Activated CD8-positive, alpha-beta memory T cell treated with anti-CD3 and anti-CD28 coated beads for 4 hours (primary cell): ENCODE data around the gene ZNF428.
"Not testable (repeated sequence)": the region's sequence is repeated elsewhere in the genome, so short reads cannot be mapped to it uniquely, and the experiment has no call there.

Experiments used
- DNase-seq, 2 donors: peaks; one replicate each; pipeline ENCODE4 v3.0.0-alpha.2; 2020; ENCODE audit warnings: low read depth in 2 of 2

ZNF428 gene, protein sequence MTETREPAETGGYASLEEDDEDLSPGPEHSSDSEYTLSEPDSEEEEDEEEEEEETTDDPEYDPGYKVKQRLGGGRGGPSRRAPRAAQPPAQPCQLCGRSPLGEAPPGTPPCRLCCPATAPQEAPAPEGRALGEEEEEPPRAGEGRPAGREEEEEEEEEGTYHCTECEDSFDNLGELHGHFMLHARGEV

DNA sequence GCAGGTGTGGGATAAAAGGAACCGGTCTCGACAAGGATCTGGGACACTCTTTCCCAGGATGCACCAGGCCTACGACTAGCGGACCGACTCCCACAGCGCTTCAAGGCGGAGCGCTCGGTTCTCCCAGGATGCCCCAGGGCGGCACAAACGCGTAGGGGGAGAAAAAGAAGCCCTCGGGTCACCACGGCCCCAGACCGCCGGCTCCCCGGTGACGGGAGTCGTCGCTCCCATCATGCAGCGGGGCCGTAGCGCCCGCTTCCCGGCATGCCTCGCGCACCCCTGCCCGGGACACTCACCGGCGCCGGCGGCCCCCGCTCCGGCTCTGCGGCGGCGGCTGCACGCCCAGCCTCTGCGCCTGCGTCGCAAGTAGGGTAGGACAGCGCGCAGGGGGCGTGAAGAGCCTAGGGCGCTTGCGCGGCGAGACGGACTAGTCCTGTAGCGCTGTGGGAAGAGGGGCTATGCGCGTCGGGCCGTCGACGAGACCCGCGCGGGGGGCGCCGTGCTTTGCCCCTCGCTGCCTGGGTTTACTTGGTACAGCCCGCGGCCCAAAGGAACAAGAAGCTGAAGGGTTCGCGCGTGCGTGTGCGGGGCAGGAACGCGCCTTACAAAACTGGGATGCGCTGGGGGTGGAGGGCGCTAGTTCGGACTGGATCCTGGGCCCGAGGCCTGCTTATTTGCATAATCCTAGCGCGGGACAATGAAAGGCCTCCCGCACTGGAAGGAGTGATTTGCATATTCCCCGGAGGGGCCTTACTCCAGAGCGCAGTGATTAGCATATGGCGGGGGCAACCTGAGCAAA is at the start of gene ZNF428:
Gene ZNF428 (minus strand): TSS at position 368 of the 799 bp plus-strand sequence. CDS start 5,325 bp downstream, outside the sequence.
- peak; percentile 70 to 78 for DNase-seq

DNA sequence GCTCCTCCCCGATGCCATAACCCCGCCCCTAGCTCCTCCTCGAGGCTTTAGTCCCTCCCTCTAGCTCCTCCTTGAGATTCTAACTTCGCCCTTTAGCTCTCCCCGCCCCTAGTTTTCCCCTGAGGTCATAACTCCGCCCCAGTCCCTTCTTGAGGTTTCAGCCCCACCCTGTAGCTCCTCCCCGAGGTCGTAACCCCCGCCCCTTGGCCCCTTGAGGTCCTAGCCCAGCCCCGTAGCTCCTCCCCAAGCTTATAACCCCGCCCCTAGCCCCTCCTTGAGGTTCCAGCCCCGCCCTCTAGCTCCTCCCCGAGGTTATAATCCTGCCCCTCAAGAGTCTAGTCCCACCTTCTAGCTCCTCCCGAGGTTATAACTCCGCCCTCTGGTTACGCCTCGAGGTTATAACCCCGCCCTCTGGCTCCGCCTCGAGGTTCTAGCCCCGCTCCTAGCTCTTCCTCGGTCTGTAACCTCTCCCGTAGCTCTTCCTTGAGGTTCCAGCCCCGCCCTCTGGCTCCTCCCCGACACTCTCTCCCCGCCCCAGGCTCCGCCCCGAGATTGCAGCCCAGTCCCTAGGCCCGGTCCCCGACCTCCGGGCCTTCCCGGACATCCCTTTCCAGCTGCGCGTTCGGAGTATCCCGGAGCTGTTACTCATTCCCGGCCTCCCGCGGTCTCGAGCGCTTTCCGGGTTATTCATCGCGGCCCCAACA is 49.1 kb upstream of the ZNF428 start:
- DNase-seq, result peak; percentile 75 to 92

DNA sequence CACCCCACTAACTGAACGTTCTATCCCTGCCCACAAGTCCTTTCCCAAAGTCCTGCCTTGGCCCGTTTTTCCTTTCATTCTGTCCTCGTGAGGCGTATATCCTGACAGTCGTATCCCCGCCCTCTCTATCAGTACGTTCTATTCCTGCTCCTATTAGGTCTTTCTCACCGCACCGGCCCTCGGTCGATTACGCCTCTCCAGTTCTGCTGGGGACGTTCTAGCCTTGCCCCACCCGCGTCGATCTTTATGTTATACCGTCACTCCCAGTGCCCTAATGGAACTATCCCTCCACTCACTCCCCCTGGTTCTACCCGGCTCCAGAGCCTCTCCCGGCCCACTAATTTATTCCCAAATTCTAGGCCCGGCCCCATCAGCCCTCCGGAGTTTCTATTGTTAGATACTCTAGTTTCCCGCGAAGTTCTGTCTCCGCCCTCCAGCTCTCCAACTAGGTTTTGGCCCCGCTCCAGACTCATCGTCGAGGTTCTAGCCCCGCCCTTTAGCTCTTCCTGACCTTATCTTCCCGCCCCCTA is 48.5 kb upstream of the ZNF428 start:
- no peak for DNase-seq

DNA sequence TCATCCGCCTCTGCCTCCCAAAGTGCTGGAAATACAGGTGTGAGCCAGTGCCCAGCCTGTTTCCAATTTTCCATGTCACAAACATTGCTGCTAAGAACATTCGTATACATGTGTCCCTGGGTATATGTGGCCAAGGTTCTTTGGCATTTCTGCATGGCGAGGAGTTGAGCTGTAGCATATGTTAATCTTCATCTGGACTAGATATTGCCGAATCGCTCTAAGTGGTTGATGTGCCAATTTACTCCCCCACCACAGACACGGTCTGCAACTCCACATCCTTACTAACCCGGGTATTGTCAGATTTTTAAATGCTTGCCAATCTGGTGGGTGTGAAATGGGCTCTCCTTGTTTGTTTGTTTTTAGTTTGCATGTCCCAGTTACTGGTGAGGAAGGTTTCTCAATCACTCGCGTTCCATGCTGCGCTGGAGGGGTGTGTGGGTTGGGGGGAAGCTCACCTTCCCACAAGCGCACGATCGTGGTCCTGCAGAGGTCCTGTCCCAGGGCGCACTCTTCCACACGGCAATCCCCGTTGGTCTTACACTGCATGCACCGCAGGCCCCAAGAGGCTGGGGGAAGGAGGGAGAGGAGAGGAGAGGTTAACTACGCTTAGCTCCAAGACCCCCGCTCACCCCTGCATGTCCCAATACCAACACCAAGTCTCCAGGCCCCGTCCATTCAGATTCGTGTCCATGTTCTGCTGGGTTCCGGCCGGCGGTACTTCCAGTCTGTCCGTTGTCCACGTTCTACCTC is 47.9 kb upstream of the ZNF428 start:
- DNase-seq, result no peak

DNA sequence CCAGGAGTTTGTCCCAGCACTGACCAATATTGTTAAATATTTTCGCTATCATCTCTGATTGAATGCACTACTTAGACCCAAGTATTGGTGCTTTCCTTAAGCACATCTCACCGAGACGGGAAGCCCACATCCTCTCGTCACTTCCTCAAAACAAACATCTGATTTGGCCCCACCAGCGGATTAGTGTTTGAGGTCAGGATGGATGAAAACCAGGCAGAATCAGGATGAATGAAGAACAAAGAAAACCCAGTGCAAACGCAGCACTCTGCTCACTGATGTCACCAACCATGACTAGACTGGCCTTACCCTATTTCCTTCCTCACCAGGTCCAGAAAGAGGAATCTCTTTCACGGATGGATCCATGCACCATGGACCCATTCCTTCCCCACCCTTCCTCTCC is 44.6 kb upstream of the ZNF428 start:
- no peak for DNase-seq

DNA sequence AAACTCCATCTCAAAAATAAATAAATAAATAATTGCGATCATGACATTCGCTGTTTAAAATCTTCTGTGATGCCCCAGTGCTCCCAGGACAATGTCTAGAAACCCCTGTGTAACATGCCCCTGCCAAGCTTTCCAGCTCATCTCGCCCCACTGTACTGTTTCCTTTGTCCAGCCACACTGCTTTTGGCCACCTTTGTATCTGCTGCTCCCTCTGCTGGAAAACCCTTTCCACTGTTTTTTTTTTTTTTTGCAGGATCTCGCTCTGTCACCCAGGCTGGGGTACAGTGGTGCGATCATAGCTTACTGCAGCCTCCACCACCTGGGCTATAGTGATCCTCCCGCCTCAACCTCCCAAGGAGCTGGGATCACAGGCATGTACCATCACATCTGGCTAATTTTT is 43.1 kb upstream of the ZNF428 start:
- no peak for DNase-seq

DNA sequence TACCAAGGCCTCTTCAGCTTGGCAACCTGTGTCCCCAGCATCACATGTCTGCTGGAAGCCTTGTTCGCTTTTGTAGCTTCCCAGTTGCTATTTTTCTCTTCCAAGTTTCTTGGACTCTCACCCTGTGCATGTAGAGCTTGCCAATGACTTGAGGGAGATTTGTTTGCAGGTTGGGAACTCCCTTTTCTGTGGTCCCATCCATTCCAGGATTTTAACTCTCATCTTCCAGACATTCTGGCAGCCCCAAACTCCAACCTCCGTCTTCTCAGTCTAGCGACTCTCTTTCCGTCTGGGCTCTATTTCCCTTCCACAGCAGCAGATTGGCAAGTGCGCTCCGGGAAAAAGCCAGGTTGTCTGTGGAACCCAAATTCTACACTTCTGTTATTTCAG is 41.5 kb upstream of the ZNF428 start:
- DNase-seq, result no peak

DNA sequence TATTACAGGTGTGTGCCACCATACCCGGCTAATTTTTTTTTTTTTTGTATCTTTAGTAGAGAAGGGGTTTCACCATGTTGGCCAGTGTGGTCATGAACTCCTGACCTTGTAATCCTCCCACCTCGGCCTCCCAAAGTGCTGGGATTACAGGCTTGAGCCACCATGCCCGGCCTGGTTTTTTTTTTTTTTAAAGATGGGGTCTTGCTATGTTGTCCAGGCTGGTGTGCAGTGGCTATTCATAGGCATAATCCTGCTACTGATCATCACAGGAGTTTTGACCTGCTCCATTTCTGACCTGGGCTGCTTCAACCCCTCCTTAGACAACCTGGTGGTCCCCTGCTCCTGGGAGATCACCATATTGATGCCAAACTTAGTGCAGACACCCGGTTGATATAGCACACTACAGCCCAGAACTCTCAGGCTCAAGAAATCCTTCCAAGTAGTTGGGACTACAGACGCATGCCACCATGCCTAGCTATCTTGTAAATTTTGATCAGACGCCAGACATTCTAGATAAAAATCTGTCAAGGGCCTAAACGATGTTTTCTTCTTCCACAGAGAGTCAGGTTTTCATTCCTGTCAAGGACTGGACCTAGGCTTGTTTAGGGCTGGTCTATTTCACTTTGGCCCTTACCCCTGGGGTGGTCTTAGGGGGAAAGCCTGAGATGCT is 41.0 kb upstream of the ZNF428 start:
- no peak for DNase-seq

DNA sequence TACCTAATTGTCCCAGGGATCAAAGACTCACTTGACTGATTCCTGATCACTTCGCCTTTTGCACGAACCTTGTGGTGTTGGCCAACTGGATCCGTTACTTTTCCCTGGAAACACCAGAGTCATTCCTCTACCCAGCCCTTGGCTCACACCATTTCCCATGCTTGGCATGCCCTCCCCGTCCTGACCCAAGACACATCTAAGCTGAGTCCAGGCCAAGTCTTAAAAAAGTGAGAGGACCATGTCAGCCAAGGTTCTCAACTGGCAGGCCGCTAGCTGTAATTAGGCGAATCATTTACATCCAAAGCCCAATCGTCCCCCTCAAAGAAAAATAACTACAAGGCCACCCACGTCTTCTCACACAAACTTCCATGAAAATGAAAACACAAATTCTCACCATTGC is 39.1 kb upstream of the ZNF428 start:
- DNase-seq, result no peak

DNA sequence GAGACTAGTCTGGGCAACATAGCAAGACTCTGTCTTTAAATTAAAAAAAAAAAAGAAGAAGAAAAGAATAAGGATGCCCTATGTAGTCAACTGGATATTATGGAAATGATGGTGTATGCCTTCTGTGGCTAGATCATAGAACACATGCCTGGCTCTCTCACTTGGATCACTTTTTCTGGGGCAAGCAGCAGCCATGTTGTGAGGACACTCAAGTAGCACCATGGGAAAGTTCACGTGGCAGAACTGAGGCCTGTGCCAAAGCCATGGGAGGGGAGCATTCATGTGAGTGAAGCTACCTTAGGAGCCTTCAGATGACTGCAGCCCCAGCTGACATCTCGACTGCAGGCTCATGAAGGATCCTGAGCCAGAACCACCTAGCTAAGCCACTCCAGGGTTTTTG is 38.6 kb upstream of the ZNF428 start:
- DNase-seq, result no peak

DNA sequence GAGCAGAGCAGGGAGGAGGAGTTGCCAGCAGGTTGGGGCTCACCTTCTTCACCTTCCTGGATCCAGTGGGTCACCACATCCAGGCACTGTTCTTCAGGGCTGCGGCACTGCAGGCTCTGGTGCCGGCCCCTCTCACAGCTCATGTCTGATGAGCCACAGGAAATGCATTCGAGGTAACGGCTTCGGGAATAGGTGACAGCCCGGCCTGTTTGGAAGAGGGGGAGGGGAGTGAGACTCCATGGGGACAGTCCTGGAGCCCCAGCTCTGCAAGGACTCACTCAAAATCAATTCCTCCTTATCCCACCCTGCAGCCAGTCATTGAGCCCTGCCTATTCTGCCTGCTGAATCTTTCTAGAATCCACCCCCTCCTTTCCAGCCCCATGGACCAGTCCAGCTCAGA is 37.0 kb upstream of the ZNF428 start:
- DNase-seq, result no peak

DNA sequence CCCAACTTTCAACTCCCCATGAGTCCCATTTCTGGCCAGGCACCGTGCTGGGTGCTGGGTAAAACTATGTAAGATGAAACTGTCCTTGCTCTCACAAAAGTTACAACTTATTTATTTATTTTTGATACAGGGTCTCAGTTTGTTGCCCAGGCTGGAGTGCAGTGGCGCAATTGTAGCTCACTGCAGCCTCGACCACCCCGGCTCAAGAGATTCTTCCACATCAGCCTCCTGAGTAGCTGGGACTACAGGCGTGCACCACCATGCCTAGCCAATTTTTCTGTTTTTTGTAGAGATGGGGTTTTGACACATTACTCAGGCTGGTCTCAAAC is 33.1 kb upstream of the ZNF428 start:
- DNase-seq, result no peak

DNA sequence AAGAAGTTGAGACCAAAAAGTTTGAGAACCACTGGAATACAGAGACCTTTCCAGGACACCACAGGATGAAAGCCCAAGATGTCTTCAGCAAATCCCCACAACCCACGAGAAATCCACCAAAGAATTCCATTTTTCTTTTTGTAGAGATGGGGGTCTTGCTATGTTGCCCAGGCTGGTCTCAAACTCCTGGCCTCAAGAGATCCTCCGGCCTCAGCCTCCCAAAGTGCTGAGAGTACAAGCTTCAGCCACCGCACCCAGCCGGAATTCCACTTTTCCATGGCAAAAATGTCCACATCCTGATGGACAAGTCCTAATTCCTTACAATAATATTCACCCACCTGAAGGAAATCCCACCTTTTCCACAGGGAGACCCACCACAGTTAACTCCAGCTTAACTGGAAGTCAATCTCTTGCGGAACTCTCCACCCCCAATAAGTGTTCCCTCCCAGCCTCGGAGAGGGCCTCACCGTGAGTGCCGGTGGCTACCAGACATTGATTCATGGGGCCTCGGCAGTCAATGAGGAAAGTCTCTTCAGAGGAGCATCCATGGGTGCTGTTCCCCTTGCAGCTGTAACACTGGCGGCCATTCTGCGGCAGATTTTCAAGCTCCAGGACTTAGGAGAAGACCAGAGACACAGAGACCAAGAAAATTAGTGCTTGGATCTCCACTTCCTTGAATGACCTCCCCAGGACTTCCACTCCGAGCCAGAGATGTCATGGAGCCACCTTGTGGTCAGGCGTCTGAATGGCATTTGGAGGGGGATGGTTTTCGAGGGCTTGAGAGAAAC is 32.5 kb upstream of the ZNF428 start:
- no peak for DNase-seq

DNA sequence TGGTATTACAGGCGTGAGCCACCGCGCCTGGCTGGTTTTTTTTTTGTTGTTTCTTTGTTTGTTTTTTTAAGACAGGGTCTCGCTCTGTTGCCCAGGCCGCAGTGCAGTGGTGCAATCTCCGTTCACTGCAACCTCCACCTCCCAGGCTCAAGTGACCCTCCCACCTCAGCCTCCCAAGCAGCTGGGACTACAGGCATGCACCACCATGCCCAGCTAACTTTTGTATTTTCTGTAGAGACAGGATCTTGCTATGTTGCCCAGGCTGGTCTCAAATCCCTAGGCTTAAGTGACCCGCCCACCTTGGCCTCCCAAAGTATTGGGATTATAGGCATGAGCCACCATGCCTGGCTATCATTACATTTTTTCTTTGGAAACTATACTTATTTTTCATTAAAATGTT is 30.8 kb upstream of the ZNF428 start:
- DNase-seq, result not testable (repeated sequence)

DNA sequence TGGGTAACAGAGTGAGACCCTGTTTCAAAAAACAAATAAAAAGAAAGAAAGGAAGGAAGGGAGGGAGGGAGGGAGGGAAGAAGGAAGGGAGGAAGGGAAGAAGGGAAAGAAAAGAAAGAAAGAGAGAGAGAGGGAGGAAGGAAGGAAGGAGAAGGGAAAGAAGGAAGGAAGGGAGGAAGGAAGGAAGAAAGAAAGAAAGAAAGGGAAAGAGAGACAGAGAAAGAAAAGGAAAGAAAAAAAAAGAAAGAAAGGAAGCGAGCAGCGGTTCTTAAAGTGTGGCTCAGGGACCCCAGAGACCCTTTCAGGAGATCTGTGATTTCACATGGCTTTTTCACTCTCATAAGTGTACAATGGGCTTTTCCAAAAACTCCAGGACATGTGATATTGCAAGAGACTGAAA is 30.1 kb upstream of the ZNF428 start:
- no peak for DNase-seq

DNA sequence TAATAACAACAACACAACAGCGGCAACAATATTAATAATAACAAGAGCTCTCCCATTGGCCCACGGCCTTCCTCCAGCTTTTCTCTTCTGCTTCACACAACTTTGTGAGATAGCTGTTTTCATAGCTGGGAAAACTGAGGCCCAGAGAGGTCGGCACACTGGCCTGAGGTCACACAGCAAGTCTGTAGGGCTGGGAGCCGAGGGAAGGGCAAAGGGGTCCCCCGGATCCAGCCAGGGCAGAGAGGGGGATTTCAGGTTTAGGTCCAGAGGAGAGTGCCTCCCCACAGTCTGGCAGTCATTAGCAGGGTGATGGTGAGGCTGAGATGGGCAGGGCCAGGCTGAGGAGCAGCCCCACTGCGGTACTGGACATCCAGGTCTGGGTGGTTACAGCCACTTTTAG is 29.2 kb upstream of the ZNF428 start:
- DNase-seq, result no peak

DNA sequence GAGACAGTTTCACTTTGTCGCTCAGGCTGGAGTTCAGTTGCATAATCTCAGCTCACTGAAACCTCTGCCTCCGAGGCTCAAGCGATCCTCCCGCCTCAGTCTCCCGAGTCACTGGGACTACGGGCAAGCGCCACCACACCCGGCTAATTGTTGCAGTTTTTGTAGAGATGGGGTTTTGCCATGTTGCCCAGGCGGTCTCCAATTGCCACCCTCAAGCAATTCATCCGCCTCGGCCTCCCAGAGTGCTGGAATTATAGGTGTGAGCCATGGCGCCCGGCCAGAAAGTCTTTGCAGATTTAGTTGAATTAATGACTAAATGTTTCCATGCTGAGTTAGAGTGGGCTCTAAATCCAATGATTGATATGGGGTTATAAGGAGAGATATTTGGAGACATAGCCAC is 24.8 kb upstream of the ZNF428 start:
- no peak for DNase-seq

DNA sequence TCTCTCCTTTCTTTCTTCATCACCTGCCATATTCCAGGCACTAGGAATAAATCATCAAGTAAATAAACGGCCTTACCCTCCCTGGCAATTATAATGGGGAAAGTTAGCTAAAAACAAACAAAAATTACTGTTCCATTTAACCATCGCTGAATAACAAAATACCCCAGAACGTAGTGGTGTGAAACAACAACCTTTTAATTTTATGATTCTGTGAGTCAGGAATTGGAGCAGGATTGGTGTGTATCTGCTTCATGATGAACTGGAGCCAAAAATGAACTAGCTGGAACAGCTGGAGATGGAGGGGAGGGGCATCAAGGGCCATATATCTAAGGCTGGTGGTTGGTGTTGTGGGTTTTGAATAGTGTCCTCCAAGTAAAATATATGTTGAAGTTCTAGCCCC is 23.9 kb upstream of the ZNF428 start:
- DNase-seq, result no peak

DNA sequence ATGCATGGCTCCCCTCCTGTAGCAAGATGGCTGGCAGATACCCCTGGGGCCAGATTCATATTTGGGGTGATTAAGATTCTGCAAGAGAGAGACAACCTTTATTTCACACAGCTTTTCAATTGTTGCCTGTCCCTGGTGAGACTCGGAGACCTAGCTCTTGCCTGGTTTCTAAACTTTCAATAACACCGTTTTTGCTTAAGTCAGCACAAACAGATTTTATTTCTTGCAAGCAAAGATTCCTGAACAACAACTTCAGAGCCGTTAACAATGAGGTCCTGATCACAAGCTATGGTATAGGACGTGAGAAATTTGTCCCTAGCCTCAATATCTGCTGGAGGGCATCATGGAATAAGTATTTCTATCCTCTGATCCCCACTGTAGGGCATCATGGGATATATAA is 23.1 kb upstream of the ZNF428 start:
- no peak for DNase-seq

DNA sequence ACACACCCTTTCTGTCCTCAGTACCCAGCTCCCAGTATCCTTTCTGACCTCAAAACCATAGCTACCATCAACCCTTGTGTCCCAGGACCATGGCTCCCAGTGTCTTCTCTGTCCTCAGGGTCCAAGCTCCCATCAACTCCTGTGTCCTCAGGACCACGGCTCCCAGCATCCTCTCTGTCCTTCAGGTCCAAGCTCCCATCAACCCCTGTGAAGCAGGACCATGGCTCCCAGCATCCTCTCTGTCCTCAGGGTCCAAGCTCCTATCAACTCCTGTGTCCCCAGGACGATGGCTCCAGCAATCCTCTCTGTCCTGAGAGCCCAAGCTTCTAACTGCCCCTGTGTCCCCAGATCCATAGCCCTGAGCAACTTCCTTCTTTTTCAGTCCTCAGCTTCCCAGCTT is 21.9 kb upstream of the ZNF428 start:
- no peak for DNase-seq

DNA sequence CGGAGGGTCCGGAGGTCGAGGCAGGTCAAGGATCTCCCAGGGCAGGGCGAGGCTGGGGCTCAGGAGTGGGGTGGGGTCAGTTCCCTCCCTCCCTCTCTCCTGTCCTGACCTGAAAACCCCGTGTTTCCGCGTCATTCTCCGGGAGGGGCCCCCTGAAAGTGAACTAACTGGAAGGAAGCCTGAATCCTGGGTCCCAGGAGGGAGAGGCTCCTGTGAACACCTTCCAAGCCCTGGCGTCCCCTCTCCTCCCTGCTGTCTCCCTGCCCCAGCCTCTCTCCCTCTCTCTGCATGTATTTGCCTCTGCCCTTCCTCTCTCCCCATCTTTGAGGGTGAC is 21.0 kb upstream of the ZNF428 start:
- DNase-seq, result no peak
